ENCODE results near the gene NTN1. TPM values are rescaled to one million over a fixed set of nuclear protein-coding genes. Genes with fewer than 3 reads are reported as not detected.

Gene NTN1
- total RNA-seq, 2 experiments from 2014 or later = not detected

DNA sequence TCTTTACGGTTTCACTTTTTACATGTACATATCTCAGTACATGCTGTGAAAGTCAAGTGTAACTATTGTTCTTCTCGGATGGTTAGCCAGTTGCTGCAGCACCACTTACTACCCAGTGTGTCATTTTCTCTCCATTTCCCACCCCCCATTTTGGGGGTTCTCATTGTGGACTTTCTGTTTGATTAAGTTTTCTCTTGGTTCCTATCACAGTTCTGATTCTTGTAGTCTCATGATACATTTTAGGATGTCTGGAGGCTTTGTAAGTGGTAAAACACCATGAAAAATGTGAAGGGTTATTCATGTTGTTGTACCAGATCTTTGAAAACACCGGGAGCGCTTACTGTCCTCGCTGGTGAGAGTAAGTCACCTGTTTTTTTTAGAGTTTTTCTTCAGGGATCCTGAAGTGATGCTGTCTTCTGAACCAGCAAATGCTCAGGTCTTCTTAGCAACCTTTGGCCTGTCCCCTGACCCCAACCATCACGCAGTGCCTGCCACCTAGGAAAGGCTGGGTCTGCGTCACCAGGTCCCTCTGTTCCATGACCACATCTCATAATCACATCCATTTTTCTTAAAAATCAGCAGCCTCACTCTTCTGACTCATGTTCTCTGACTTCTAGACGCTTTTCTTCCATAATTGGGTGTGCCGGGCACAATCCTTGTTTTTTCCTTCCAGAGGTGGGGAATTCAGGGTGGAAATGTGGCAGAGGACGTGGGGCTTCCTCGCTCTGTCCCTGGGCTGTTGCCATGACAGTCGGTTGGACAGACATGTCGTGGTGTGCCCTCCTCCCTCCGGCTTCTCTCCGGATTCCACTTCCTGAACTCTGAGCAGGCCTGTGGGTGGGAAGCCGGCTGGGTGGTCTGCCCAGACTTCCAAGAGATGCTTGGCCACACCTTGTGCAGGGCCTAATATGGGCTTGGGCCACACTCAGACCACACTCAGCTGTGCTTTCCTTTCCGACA is 102.6 kb downstream of the NTN1 start:
- intact Hi-C loops (cut with micrococcal nuclease; ENCODE audit: unreplicated experiment) = no loop called here
- no peaks in the 10 kb centered on the region for H3K79me2 ChIP-seq (ENCODE audit: insufficient read depth, low read depth, low read length)
- DNase-seq (ENCODE audit: low spot score) = no peak
- BruUV-seq (replicated peaks) = no TSS peak
- H3K9me2 ChIP-seq (ENCODE audit: insufficient read depth, low read length) = no peaks in the 10 kb centered on the region
- H3K4me2 ChIP-seq (ENCODE audit: low read length) = no peak overlapping the region
- H3K36me3 ChIP-seq (ENCODE audit: insufficient read depth, low read length) = no peaks in the 10 kb centered on the region
- no peak overlapping the region for H3K27ac ChIP-seq (ENCODE audit: low read depth, low read length, poor library complexity, severe bottlenecking)
- POLR2A ChIA-PET = interaction anchor here (1.3 kb wide), 1 partner anchor 10 kb away, joined by 3 read pairs; no protein-coding TSS in a partner anchor
- CTCF ChIA-PET (ENCODE audit: unreplicated experiment) = no interaction called here
- no peaks in the 10 kb centered on the region for H3K4me1 ChIP-seq (ENCODE audit: insufficient read depth, low read length, poor library complexity, severe bottlenecking)
- H2AFZ ChIP-seq (ENCODE audit: low read length) = no peak overlapping the region
- no peak overlapping the region for H3K4me3 ChIP-seq (ENCODE audit: low read depth, low read length, poor library complexity, severe bottlenecking)
- no peak for TF ChIP-seq EZH2phosphoT487 (IDR thresholded peaks at IDR 0.05; ENCODE audit: borderline replicate concordance, low read depth, low read length)
- no peaks in the 10 kb centered on the region for H4K20me1 ChIP-seq (ENCODE audit: insufficient read depth, low read length)
- H3K9me3 ChIP-seq (ENCODE audit: low read length) = no peaks in the 10 kb centered on the region

DNA sequence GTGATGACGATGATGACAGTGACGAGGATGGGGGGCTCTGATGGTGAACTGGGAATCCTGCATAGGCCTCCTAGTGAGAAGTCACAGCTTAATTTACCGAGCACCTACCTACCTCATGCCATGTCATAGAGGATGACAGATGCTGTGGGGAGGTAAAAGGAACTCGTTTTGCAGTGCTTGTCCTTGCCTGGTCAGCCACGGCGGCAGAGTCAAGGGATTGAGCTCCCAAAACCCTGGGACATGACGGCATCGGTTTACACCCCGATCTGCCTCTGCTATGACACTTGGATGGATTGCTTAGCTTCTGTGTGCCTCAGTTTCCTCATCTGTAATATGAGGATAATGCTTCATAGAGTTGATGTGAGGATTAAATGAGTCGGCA is 103.2 kb downstream of the NTN1 start:
- intact Hi-C loops (cut with micrococcal nuclease; ENCODE audit: unreplicated experiment) = no loop called here
- no peak for DNase-seq (ENCODE audit: low spot score)
- Histone ChIP-seq H3K4me1 (ENCODE audit: insufficient read depth, low read length, poor library complexity, severe bottlenecking) (no peaks in the 10 kb centered on the region), H3K4me2 (ENCODE audit: low read length) (no peak overlapping the region), H4K20me1 (ENCODE audit: insufficient read depth, low read length) (no peaks in the 10 kb centered on the region), H3K79me2 (ENCODE audit: insufficient read depth, low read depth, low read length) (no peaks in the 10 kb centered on the region), H3K9me2 (ENCODE audit: insufficient read depth, low read length) (no peaks in the 10 kb centered on the region), H3K4me3 (ENCODE audit: low read depth, low read length, poor library complexity, severe bottlenecking) (no peak overlapping the region), H3K9me3 (ENCODE audit: low read length) (no peaks in the 10 kb centered on the region), H3K27ac (ENCODE audit: low read depth, low read length, poor library complexity, severe bottlenecking) (no peak overlapping the region), H2AFZ (ENCODE audit: low read length) (no peak overlapping the region), H3K36me3 (ENCODE audit: insufficient read depth, low read length) (no peaks in the 10 kb centered on the region)
- BruUV-seq (replicated peaks) = no TSS peak
- TF ChIP-seq, protein P1, sequence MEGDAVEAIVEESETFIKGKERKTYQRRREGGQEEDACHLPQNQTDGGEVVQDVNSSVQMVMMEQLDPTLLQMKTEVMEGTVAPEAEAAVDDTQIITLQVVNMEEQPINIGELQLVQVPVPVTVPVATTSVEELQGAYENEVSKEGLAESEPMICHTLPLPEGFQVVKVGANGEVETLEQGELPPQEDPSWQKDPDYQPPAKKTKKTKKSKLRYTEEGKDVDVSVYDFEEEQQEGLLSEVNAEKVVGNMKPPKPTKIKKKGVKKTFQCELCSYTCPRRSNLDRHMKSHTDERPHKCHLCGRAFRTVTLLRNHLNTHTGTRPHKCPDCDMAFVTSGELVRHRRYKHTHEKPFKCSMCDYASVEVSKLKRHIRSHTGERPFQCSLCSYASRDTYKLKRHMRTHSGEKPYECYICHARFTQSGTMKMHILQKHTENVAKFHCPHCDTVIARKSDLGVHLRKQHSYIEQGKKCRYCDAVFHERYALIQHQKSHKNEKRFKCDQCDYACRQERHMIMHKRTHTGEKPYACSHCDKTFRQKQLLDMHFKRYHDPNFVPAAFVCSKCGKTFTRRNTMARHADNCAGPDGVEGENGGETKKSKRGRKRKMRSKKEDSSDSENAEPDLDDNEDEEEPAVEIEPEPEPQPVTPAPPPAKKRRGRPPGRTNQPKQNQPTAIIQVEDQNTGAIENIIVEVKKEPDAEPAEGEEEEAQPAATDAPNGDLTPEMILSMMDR (conservative IDR thresholded peaks at IDR 0.05; ENCODE audit: low read length) = no peak
- no peak for TF ChIP-seq EZH2phosphoT487 (IDR thresholded peaks at IDR 0.05; ENCODE audit: borderline replicate concordance, low read depth, low read length)
- ChIA-PET CTCF (ENCODE audit: unreplicated experiment) (no interaction called here), POLR2A (interaction anchor here (0.7 to 1.3 kb wide), 2 partner anchors 9 to 259 kb away, joined by 3 read pairs; no protein-coding TSS in a partner anchor)

DNA sequence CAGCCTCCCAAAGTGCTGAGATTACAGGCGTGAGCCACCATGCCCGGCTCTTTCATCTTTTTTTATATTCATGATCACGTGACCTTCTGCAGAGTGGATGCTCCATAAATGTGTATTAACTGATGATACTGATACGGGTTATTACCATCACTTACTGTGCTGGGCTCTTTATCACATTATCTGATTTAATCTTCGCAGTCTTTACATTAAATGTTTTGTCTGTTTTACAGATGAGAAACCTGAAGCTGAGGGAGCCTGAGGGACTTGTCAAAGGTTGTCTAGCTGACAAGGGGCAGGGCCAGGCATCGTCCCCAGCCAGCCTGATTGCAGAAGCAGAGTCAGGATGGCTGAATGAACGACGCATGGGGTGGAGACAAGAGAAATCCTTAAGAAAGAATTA is 104.4 kb downstream of the NTN1 start:
- Histone ChIP-seq H3K27ac (ENCODE audit: low read depth, low read length, poor library complexity, severe bottlenecking) (no peak overlapping the region), H3K36me3 (ENCODE audit: insufficient read depth, low read length) (no peaks in the 10 kb centered on the region), H3K4me3 (ENCODE audit: low read depth, low read length, poor library complexity, severe bottlenecking) (no peak overlapping the region), H2AFZ (ENCODE audit: low read length) (no peak overlapping the region), H3K4me1 (ENCODE audit: insufficient read depth, low read length, poor library complexity, severe bottlenecking) (no peaks in the 10 kb centered on the region), H3K9me2 (ENCODE audit: insufficient read depth, low read length) (no peaks in the 10 kb centered on the region), H3K4me2 (ENCODE audit: low read length) (no peak overlapping the region), H3K9me3 (ENCODE audit: low read length) (no peaks in the 10 kb centered on the region), H3K79me2 (ENCODE audit: insufficient read depth, low read depth, low read length) (no peaks in the 10 kb centered on the region), H4K20me1 (ENCODE audit: insufficient read depth, low read length) (no peaks in the 10 kb centered on the region)
- intact Hi-C loops (cut with micrococcal nuclease; ENCODE audit: unreplicated experiment) = no loop called here
- no TSS peak for BruUV-seq (replicated peaks)
- DNase-seq (ENCODE audit: low spot score) = no peak
- TF ChIP-seq, protein P1 (conservative IDR thresholded peaks at IDR 0.05; ENCODE audit: low read length) = no peak
- TF ChIP-seq EZH2phosphoT487 (IDR thresholded peaks at IDR 0.05; ENCODE audit: borderline replicate concordance, low read depth, low read length) = no peak
- POLR2A ChIA-PET = interaction anchor here (1.3 kb wide), 1 partner anchor 8 kb away, joined by 3 read pairs; no protein-coding TSS in a partner anchor
- CTCF ChIA-PET (ENCODE audit: unreplicated experiment) = no interaction called here

Data from OCI-LY7 (cell line).